Memory B cell (primary cell): Measurements from ENCODE around the gene CAPN3.

Experiments
- ATAC-seq: fragments of 150-1000 bp; cut with Tn5 transposase; 2 replicates; pipeline ENCODE4 v1.10.0; 2021; ENCODE audit warnings: low read depth, mild to moderate bottlenecking, moderate library complexity
- DNase-seq, 2 donors: peaks; one replicate each; pipeline ENCODE4 v3.0.0; 2022; ENCODE audit warnings: low spot score in 2 of 2
- H3K27ac Mint-ChIP-seq: one replicate; pipeline ENCODE4 v1.8.0; 2022; ENCODE audit warnings: mild to moderate bottlenecking, moderate library complexity, mixed read lengths
- H3K27me3 Mint-ChIP-seq: one replicate; pipeline ENCODE4 v1.8.0; 2022; ENCODE audit warnings: mixed read lengths
- H3K36me3 Mint-ChIP-seq: one replicate; pipeline ENCODE4 v1.8.0; 2022; ENCODE audit warnings: mild to moderate bottlenecking, mixed read lengths
- H3K4me1 Mint-ChIP-seq: one replicate; pipeline ENCODE4 v1.8.0; 2022; ENCODE audit warnings: mixed read lengths
- H3K4me3 Mint-ChIP-seq: one replicate; pipeline ENCODE4 v1.8.0; 2022; ENCODE audit warnings: mild to moderate bottlenecking, moderate library complexity, mixed read lengths
- H3K9me3 Mint-ChIP-seq: one replicate; pipeline ENCODE4 v1.8.0; 2022; ENCODE audit warnings: mixed read lengths

Gene CAPN3

DNA sequence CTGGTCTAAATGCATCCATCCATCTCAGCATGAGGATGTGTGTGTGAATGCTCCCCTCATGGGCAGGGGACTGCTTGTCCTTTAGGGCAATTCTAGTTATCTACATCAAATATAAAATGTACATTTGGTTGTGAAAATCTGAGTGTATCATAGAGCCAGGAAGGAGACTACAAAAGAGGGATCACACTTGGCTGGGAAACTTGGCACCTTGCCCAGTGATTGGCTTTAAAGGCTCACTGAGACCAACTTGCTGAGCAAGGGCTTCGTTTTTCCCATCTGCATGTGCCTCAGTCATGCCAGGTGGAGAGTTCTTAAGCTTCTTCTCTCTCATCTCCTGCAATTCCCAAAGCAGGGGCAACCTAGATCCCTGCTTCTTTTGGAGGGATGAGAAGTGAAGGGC, 5.2 kb downstream of the CAPN3 start:
- no peak overlapping the region for H3K27ac Mint-ChIP-seq
- H3K4me1 Mint-ChIP-seq, result no peaks in the 10 kb centered on the region
- no peak overlapping the region for H3K4me3 Mint-ChIP-seq
- no peaks in the 10 kb centered on the region for H3K9me3 Mint-ChIP-seq
- peaks cover 18% of the 10 kb centered on the region for H3K36me3 Mint-ChIP-seq
- no peak for DNase-seq
- no peak for ATAC-seq
- H3K27me3 Mint-ChIP-seq, result no peaks in the 10 kb centered on the region

DNA sequence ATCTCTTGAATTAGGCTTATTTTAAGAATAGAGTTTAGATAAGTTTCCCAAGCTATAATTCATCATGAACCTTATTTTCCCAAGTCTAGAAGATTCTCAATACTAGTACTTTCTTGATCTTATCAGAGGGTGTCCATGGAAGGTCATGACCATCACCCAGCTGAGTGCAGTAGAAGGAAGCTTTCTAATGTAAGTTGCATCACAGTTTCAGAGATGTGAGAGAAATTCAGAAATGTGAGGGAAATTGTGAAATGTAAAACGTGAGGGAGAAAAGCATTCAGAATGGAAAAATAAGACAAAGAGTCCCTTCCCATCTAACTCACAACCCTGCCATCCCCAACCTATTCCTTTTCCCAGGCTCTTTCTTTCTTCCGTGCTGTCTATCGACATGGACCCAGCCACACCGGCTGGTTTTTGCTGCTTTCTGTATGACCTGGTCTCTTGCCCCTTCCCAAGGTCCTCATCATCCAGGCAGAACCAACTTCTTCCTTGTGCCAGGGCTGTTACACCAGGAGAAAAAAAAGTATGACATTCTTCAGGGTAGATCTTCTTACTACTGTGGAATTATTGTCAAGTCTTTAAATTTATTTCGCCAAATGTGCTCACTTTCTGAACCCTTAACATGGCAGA, 6.7 kb downstream of the CAPN3 start:
- Mint-ChIP-seq H3K27ac (no peak overlapping the region), H3K36me3 (peaks cover 23% of the 10 kb centered on the region), H3K4me1 (no peaks in the 10 kb centered on the region), H3K9me3 (no peaks in the 10 kb centered on the region), H3K4me3 (no peak overlapping the region), H3K27me3 (no peaks in the 10 kb centered on the region)
- DNase-seq (no peak), ATAC-seq (no peak)

DNA sequence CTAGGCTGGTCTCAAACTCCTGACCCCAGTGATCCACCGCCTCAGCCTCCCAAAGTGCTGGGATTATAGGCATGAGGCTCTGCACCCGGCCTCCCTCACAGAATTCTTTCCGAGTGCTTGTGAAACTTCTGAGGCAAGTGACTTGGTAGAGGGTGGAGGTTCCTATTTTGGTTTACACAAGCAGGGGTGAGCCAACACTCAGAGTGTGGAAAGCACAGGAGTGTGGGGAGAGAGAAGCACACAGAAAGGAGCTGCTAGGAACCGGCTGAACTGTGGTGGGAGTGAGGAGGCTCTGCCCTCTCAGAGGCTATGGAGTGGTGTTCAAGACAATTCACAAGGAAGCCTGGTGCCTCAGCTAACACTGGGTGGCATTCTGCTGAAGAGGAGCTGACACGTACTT, 7.7 kb downstream of the CAPN3 start:
- Mint-ChIP-seq H3K4me1 (no peaks in the 10 kb centered on the region), H3K27ac (no peak overlapping the region), H3K27me3 (no peaks in the 10 kb centered on the region), H3K4me3 (no peak overlapping the region), H3K36me3 (peaks cover 21% of the 10 kb centered on the region), H3K9me3 (no peaks in the 10 kb centered on the region)
- no peak for DNase-seq
- no peak for ATAC-seq

DNA sequence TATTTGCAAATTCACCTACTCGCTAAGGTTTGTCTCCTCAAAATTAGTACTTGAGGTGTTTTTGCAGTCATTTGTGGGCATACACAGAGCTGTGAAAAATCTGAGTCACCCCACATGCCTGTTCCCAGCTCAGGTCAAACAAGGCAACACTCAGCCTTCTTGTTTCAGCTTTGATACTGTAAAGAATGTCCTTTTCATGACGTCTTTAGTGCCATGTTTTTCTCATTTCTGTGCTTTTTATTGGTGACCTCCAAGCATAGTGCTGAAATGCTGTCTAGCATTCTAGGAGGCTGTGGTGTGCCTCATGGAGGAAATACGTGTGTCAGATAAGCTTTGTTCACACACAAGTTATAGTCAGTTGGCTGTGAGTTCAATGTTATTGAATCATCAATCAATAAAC, 8.8 kb downstream of the CAPN3 start:
- ATAC-seq (no peak), DNase-seq (no peak)
- H3K9me3 Mint-ChIP-seq, result no peaks in the 10 kb centered on the region
- H3K4me1 Mint-ChIP-seq, result no peaks in the 10 kb centered on the region
- no peak overlapping the region for H3K27ac Mint-ChIP-seq
- H3K27me3 Mint-ChIP-seq, result no peaks in the 10 kb centered on the region
- peaks cover 17% of the 10 kb centered on the region for H3K36me3 Mint-ChIP-seq
- H3K4me3 Mint-ChIP-seq, result no peak overlapping the region

DNA sequence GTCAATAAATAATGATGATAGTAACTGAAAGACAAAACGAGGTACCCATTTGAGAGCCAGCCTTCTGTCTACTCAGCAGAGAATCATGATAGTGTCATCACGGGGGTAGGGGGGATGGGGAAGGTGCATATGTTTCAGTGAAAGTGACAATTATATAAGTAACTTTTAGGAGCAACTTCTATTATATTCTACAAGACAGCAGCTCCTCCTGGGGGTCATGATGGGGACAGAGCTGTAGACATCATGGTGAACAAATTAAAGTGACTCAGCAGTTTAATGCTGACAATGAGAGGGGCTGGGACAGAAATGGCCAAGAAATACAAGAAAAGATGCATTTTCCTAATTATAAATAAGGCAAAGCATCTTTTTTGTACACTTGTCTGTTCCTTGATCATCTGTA, 11.8 kb downstream of the CAPN3 start:
- H3K36me3 Mint-ChIP-seq, result peaks cover 21% of the 10 kb centered on the region
- no peak for DNase-seq
- H3K4me1 Mint-ChIP-seq, result no peaks in the 10 kb centered on the region
- H3K27me3 Mint-ChIP-seq, result no peaks in the 10 kb centered on the region
- no peak overlapping the region for H3K27ac Mint-ChIP-seq
- H3K4me3 Mint-ChIP-seq, result no peak overlapping the region
- H3K9me3 Mint-ChIP-seq, result no peaks in the 10 kb centered on the region
- no peak for ATAC-seq

DNA sequence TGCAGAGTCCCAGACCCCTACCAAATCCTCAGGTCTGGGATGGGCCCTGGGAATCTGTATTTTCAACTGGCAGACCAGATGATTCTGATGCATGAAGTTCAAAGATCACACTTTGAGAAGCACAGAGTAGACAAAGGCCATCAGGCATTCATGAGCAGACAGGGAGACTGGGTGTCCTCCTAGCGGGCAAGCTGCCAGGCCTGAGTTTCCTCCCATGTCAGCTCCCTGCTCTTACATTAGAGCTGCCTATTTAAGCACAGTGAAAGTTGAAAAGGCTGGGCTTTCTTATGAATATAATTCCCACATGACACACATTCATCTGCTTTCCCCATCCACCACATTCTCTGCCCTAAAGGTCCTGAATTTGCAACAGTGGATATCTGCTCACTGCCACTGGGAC, 14.0 kb downstream of the CAPN3 start:
- Mint-ChIP-seq H3K9me3 (peaks cover 1% of the 10 kb centered on the region), H3K4me1 (no peaks in the 10 kb centered on the region), H3K4me3 (no peak overlapping the region), H3K27me3 (no peaks in the 10 kb centered on the region), H3K27ac (no peak overlapping the region), H3K36me3 (peaks cover 28% of the 10 kb centered on the region)
- DNase-seq, result no peak
- ATAC-seq, result no peak

DNA sequence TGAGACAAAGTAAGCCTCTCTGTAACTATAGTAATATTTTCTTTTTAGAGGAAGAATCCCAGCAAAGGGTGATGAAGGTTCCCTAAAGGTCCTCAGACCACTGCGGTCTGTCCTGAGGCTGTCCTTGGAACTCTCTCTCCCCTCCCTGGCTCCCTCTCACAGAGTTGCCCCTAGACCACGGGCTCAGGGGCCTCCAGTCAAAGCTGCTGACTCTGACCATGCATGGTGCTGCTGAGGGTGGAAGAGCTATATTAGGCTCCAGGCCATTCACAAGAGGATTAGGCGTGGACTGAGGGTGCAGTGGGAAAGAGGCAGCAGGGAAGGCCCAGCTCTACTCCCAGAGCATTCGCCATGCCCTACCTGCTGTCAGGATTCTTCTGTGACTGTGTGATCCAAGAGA, 14.6 kb downstream of the CAPN3 start:
- Mint-ChIP-seq H3K9me3 (peaks cover 3% of the 10 kb centered on the region), H3K27me3 (no peaks in the 10 kb centered on the region), H3K4me1 (no peaks in the 10 kb centered on the region), H3K36me3 (peaks cover 32% of the 10 kb centered on the region), H3K27ac (no peak overlapping the region), H3K4me3 (no peak overlapping the region)
- DNase-seq (no peak), ATAC-seq (no peak)

DNA sequence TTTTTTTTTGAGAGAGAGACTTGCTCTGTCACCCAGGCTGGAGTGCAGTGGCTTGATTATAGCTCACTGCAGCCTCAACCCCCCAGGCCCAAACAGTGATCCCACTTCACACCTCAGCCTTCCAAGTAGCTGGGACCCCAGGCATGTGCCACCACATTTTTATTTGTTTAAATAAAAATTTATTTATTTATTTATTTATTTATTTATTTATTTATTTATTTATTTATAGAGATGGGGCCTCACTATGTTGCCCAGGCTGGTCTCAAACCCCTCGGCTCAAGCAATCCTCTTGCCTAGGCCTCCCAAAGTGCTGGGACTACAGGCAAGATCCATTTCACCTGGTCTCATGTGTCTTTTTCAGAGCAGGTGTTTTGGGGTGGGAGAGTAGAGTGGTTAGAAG, 15.5 kb downstream of the CAPN3 start:
- H3K27ac Mint-ChIP-seq, result no peak overlapping the region
- no peak overlapping the region for H3K4me3 Mint-ChIP-seq
- ATAC-seq, result no peak

DNA sequence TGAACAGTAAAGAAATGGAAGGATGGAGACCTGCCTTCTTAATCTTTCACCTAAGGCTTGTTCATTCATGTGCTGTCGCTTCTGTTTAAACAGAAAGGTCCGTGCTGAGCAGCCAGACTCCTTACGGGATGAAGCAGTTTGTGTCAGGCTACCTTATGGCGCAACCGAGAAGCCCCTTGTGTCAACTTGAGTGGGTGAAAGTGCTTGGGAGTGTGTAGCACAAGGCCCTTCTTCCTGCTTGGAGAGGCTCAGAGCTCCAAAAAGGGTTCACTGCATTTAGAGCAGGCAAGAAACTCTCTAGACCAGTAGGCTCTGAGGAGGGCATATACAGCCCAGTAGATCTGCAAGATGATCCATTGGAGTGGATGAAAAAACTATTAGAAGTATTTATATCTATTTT, 16.0 kb downstream of the CAPN3 start:
- peaks cover 3% of the 10 kb centered on the region for H3K9me3 Mint-ChIP-seq
- H3K4me3 Mint-ChIP-seq, result no peak overlapping the region
- ATAC-seq (no peak), DNase-seq (no peak)
- no peaks in the 10 kb centered on the region for H3K4me1 Mint-ChIP-seq
- peaks cover 36% of the 10 kb centered on the region for H3K36me3 Mint-ChIP-seq
- H3K27me3 Mint-ChIP-seq, result no peaks in the 10 kb centered on the region
- H3K27ac Mint-ChIP-seq, result no peak overlapping the region

More for the DNA sequence above, 15.5 kb downstream of the CAPN3 start:
- peaks cover 3% of the 10 kb centered on the region for H3K9me3 Mint-ChIP-seq
- no peaks in the 10 kb centered on the region for H3K4me1 Mint-ChIP-seq
- DNase-seq, result no peak
- peaks cover 36% of the 10 kb centered on the region for H3K36me3 Mint-ChIP-seq
- no peaks in the 10 kb centered on the region for H3K27me3 Mint-ChIP-seq

DNA sequence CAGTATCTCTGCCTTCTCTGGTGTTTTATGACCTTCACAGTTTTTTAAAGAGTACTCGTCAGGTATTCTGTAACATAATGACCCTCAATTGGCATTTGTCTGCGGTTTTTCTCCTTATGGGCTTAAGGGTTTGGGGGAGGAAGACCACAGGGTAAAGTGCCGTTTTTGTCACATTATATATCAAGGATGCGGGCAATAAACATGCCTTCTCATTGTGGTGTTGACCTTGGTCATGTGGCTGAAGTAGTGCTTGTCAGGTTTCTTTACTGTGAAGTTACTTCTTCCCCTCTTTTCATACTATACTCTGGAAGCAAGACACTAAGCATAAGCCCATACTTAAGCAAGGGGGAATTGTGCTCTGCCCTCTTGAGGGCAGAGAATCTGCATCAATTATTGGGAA, 16.6 kb downstream of the CAPN3 start:
- Mint-ChIP-seq H3K4me3 (no peak overlapping the region), H3K4me1 (no peaks in the 10 kb centered on the region), H3K36me3 (peaks cover 30% of the 10 kb centered on the region), H3K27me3 (no peaks in the 10 kb centered on the region), H3K27ac (no peak overlapping the region), H3K9me3 (peaks cover 3% of the 10 kb centered on the region)
- ATAC-seq (no peak), DNase-seq (no peak)

DNA sequence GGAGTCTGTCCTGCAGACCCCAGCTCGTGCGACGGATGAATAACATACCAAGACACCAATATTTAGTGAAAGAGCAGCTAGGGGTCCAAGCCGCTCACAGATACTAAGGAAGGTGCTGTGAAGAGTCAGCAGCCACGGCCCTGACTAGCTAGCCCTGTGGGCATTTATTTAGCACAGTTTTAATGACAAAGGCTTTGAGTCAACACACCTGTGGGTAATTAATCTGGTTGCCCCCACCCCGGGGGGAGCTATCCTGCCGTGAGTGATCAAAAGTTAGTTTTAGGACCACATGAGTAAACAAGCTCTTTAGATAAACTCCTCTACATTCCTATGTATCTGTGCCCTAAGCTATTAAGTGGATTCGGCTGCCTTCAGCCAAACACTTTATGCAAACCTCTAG, 18.7 kb downstream of the CAPN3 start:
- H3K4me3 Mint-ChIP-seq, result no peak overlapping the region

DNA sequence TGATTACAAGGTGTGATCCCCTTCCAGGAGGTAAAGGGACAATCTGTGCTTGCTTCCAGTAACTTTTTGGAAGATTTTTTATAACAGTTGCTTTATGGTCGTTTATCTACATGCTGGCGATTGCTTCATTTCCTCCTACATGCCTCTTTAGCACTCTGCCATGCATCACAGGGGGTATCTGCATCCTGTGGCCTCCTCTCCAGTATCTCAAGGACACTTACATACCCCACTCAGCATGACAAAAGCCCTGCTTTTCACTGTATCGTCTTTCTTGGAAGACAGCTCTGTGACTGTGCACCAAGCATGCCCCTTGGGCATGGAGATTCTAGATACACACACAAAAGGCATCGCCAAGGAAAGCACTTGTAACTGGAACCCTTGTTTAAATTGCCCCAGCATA, 25.3 kb downstream of the CAPN3 start:
- Mint-ChIP-seq H3K27me3 (no peaks in the 10 kb centered on the region), H3K27ac (no peak overlapping the region), H3K4me3 (no peak overlapping the region), H3K9me3 (no peaks in the 10 kb centered on the region), H3K4me1 (peaks cover 2% of the 10 kb centered on the region), H3K36me3 (peaks cover 28% of the 10 kb centered on the region)
- DNase-seq, result no peak
- no peak for ATAC-seq

More for the DNA sequence above, 18.7 kb downstream of the CAPN3 start:
- Mint-ChIP-seq H3K36me3 (peaks cover 28% of the 10 kb centered on the region), H3K27ac (no peak overlapping the region), H3K27me3 (no peaks in the 10 kb centered on the region), H3K4me1 (no peaks in the 10 kb centered on the region), H3K9me3 (peaks cover 3% of the 10 kb centered on the region)
- ATAC-seq, result no peak
- no peak for DNase-seq

DNA sequence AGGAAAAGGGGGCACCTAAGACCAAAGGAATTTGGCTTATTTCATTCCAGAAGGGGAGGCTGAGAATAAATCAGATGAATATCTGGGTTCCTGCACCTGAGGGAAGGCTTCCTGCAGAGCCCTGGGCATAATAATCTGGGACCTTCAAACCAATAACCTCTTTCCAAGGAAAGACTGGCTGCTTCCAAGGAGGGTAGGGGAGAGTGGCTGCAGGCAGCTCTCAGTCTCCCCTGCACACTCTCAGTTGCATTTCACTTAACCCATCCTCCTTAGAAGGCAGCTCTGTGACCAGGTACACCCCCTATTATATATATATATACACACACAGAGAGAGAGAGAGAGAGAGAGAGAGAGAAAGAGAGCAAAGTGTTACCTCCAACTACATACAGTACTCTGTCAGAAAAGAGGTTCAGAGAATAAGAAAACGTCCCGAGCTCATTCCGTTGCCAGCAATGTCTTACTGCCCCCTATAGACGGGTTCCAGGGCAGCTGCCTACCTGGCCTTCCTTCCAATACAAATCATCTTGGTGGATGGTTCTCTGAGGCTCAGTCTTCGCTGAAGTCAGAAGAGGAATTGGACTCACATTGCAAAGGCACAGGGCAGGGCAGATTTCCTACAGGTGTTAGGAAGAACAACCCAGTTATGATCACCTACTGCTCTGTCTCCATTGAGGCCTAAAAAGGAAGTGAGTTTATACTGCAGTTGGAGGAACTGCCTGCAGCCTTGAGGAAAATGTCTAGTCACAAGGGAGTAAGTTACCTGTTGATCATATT, 26.1 kb downstream of the CAPN3 start:
- no peaks in the 10 kb centered on the region for H3K27me3 Mint-ChIP-seq
- peaks cover 2% of the 10 kb centered on the region for H3K4me1 Mint-ChIP-seq
- H3K9me3 Mint-ChIP-seq, result no peaks in the 10 kb centered on the region
- peaks cover 30% of the 10 kb centered on the region for H3K36me3 Mint-ChIP-seq
- H3K4me3 Mint-ChIP-seq, result no peak overlapping the region
- ATAC-seq (no peak), DNase-seq (no peak)
- no peak overlapping the region for H3K27ac Mint-ChIP-seq

DNA sequence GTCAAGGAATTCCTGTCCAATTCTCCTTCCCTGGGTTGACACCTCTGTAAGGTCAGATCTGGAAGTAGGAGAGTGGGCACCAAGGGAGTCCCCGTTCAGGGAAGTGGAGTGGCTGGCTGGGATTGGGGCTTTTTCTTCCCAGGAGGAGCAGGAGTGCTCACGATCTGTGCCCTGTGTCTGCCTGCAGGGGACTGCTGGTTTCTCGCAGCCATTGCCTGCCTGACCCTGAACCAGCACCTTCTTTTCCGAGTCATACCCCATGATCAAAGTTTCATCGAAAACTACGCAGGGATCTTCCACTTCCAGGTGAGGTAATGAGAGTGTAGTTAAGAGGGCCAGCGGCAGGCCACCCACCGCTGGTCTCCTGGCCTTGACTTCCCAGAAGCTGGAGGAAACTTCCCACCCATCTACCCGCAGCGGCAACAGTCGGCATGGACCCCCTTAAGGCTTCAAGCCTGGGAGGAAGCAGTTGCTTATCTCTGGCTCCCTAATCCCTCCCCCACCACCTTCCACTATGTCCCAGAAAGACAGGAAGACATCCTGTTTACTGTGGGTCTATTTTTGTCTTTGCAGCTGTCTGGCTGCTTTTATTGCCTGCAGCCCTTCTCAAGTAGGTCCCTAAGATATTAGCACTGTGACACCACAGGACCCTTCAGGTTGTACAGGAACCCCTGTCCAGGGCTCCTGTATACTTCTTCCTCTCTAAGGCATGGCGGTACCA, 26.8 kb downstream of the CAPN3 start:
- peaks cover 2% of the 10 kb centered on the region for H3K4me1 Mint-ChIP-seq
- no peaks in the 10 kb centered on the region for H3K9me3 Mint-ChIP-seq
- H3K27ac Mint-ChIP-seq, result no peak overlapping the region
- peaks cover 30% of the 10 kb centered on the region for H3K36me3 Mint-ChIP-seq
- no peaks in the 10 kb centered on the region for H3K27me3 Mint-ChIP-seq
- ATAC-seq (no peak), DNase-seq (no peak)
- H3K4me3 Mint-ChIP-seq, result no peak overlapping the region
